Measurements from ENCODE around the gene FGF18.

The FGF18 gene

GRCh38 chr5:171441246-171441791 is 21.9 kb downstream of the FGF18 start:
- no peaks in the 10 kb centered on the region for H3K9me3 ChIP-seq (ENCODE audit: control insufficient read depth, insufficient read depth, low read length)
- H3K27ac ChIP-seq (ENCODE audit: low read depth, low read length) = no peak overlapping the region
- no peak overlapping the region for H3K4me3 ChIP-seq (ENCODE audit: low read length)
- no peaks in the 10 kb centered on the region for H3F3A ChIP-seq (ENCODE audit: control insufficient read depth, insufficient read depth)
- H3K4me2 ChIP-seq (ENCODE audit: low read length) = no peak overlapping the region
- TF ChIP-seq CTCF (IDR thresholded peaks at IDR 0.05; ENCODE audit: low read depth, low read length, poor library complexity, severe bottlenecking) = no peak
- no peak for TF ChIP-seq EZH2phosphoT487 (IDR thresholded peaks at IDR 0.05; ENCODE audit: borderline replicate concordance, low read length)
- H4K20me1 ChIP-seq (ENCODE audit: control insufficient read depth, insufficient read depth, low read depth, low read length) = no peaks in the 10 kb centered on the region
- no peaks in the 10 kb centered on the region for H3K36me3 ChIP-seq (ENCODE audit: control insufficient read depth, low read length)
- H3K9me2 ChIP-seq (replicated peaks; ENCODE audit: control insufficient read depth, low read length) = no peaks in the 10 kb centered on the region
- no peaks in the 10 kb centered on the region for H3K79me2 ChIP-seq (ENCODE audit: control insufficient read depth, low read length)
- no peaks in the 10 kb centered on the region for H3K4me1 ChIP-seq (ENCODE audit: control insufficient read depth, low read length)
- no peaks in the 10 kb centered on the region for H3K27me3 ChIP-seq (ENCODE audit: control insufficient read depth, low read length)

- H3K4me1 ChIP-seq (ENCODE audit: control insufficient read depth, low read length) = no peaks in the 10 kb centered on the region
- H3K27me3 ChIP-seq (ENCODE audit: control insufficient read depth, low read length) = no peaks in the 10 kb centered on the region
- H3F3A ChIP-seq (ENCODE audit: control insufficient read depth, insufficient read depth) = no peaks in the 10 kb centered on the region
- H3K4me2 ChIP-seq (ENCODE audit: low read length) = no peak overlapping the region
- no peak overlapping the region for H3K27ac ChIP-seq (ENCODE audit: low read depth, low read length)
- no peaks in the 10 kb centered on the region for H3K79me2 ChIP-seq (ENCODE audit: control insufficient read depth, low read length)
- no peaks in the 10 kb centered on the region for H3K9me3 ChIP-seq (ENCODE audit: control insufficient read depth, insufficient read depth, low read length)
- H3K9me2 ChIP-seq (replicated peaks; ENCODE audit: control insufficient read depth, low read length) = no peaks in the 10 kb centered on the region
- no peaks in the 10 kb centered on the region for H4K20me1 ChIP-seq (ENCODE audit: control insufficient read depth, insufficient read depth, low read depth, low read length)
- no peaks in the 10 kb centered on the region for H3K36me3 ChIP-seq (ENCODE audit: control insufficient read depth, low read length)
- TF ChIP-seq EZH2phosphoT487 (IDR thresholded peaks at IDR 0.05; ENCODE audit: borderline replicate concordance, low read length) = no peak
- no peak for TF ChIP-seq CTCF (IDR thresholded peaks at IDR 0.05; ENCODE audit: low read depth, low read length, poor library complexity, severe bottlenecking)
- no peak overlapping the region for H3K4me3 ChIP-seq (ENCODE audit: low read length)
These were observed 23.0 kb downstream of the FGF18 start for GRCh38 chr5:171442287-171443042.

GRCh38 chr5:171444582-171444981 is 25.1 kb downstream of the FGF18 start:
- H3K4me3 ChIP-seq (ENCODE audit: low read length) = no peak overlapping the region
- no peaks in the 10 kb centered on the region for H3K79me2 ChIP-seq (ENCODE audit: control insufficient read depth, low read length)
- no peaks in the 10 kb centered on the region for H3F3A ChIP-seq (ENCODE audit: control insufficient read depth, insufficient read depth)
- H4K20me1 ChIP-seq (ENCODE audit: control insufficient read depth, insufficient read depth, low read depth, low read length) = no peaks in the 10 kb centered on the region
- no peak for TF ChIP-seq EZH2phosphoT487 (IDR thresholded peaks at IDR 0.05; ENCODE audit: borderline replicate concordance, low read length)
- TF ChIP-seq CTCF (IDR thresholded peaks at IDR 0.05; ENCODE audit: low read depth, low read length, poor library complexity, severe bottlenecking) = no peak
- H3K4me1 ChIP-seq (ENCODE audit: control insufficient read depth, low read length) = no peaks in the 10 kb centered on the region
- H3K4me2 ChIP-seq (ENCODE audit: low read length) = no peak overlapping the region
- H3K27ac ChIP-seq (ENCODE audit: low read depth, low read length) = no peak overlapping the region
- no peaks in the 10 kb centered on the region for H3K9me2 ChIP-seq (replicated peaks; ENCODE audit: control insufficient read depth, low read length)
- no peaks in the 10 kb centered on the region for H3K27me3 ChIP-seq (ENCODE audit: control insufficient read depth, low read length)
- H3K9me3 ChIP-seq (ENCODE audit: control insufficient read depth, insufficient read depth, low read length) = no peaks in the 10 kb centered on the region
- no peaks in the 10 kb centered on the region for H3K36me3 ChIP-seq (ENCODE audit: control insufficient read depth, low read length)
